Ovary (tissue), 9 donors: Measurements from ENCODE around the gene ATN1. TPM values are rescaled to one million over a fixed set of nuclear protein-coding genes. Genes with fewer than 3 reads are reported as not detected.

Experiments used
- DNase-seq, 5 donors: peaks; one replicate each; pipeline ENCODE4 v3.0.0-alpha.2; 2019 to 2020
- H3K27ac ChIP-seq, 2 donors: fragments of 200-600 bp; one replicate each; pipeline versions ENCODE4 v1.5.1 to v1.8.0; 2019 to 2022
- H3K27me3 ChIP-seq: fragments of 200-600 bp; one replicate; pipeline ENCODE4 v1.8.0; 2022
- H3K36me3 ChIP-seq: fragments of 200-600 bp; sonication (generic); one replicate; pipeline ENCODE4 v1.5.1; 2019
- H3K4me1 ChIP-seq: one replicate; pipeline ENCODE4 v1.8.1; 2013; ENCODE audit warnings: mild to moderate bottlenecking, moderate library complexity; ENCODE audit not compliant: insufficient read depth
- H3K4me3 ChIP-seq: fragments of 200-600 bp; sonication (generic); one replicate; pipeline ENCODE4 v1.5.1; 2017
- H3K9me3 ChIP-seq, 2 donors: fragments of 200-600 bp in 1 of 2; sonication (generic) in 1 of 2; one replicate each; pipeline versions ENCODE4 v1.5.1 to v1.8.1; 2013 to 2019; ENCODE audit warnings: mild to moderate bottlenecking in 1 of 2, moderate library complexity in 1 of 2
- CTCF ChIP-seq, 3 donors: fragments of 450-650 bp in 2 of 3; fragments of 200-600 bp in 1 of 3; IDR thresholded peaks; one replicate each; pipeline versions ENCODE4 v1.5.1 to v1.8.0; 2016 to 2022; ENCODE audit warnings: antibody characterized with exemption in 3 of 3, mild to moderate bottlenecking in 1 of 3
- EP300 ChIP-seq: sonication (generic); formaldehyde crosslinking; IDR thresholded peaks from one replicate; pipeline ENCODE4 v1.6.1; 2017; ENCODE audit warnings: antibody characterized with exemption
- POLR2A ChIP-seq: fragments of 450-650 bp; IDR thresholded peaks from one replicate; pipeline ENCODE4 v1.6.1; 2017; ENCODE audit warnings: antibody characterized with exemption, mild to moderate bottlenecking, moderate library complexity
- WGBS, 3 donors: extraction: QIAGEN DNeasy Blood & Tissue Kit in 1 of 3; methylation state at CpG; one replicate each; pipeline versions ENCODE4 v1.1.5 to v1.1.7; 2013 to 2017; 5-methylcytosine and 5-hydroxymethylcytosine counted together
- intact Hi-C, 4 donors: fragments of 100-400 bp; cut with DNase I; formaldehyde crosslinking; loops; one replicate each; pipeline versions ENCODE4 v1.11.0 to v1.15.1; 2022 to 2023
- polyA plus RNA-seq, 2 donors: library from polyadenylated mRNA; stranded (reverse); fragments of 200-250 nt in 1 of 2; fragments of 350-450 nt in 1 of 2; fragmentation: Illumina TruSeq in 1 of 2; extraction: RNeasy Lipid Tissue Mini Kit (QIAGEN cat#74804) in 1 of 2; gene quantifications; one replicate each; pipeline ENCODE4 v1.2.3, GENCODE V29; 2013 to 2014
- total RNA-seq, 7 donors: library from RNA; depleted of rRNA in 2 of 7; stranded (reverse); fragments of >200 nt in 2 of 7; fragmentation: NEBNext Ultra II Directional in 3 of 7; extraction: Animal tissue kit (Norgen Biotek cat#: 25700) in 3 of 7; gene quantifications; one replicate each; pipeline versions ENCODE4 v1.1.0 to v1.2.4, GENCODE V29; 2016 to 2023
- donor health status: DM: no; HTN: no; CAD: no; lungs with moderate emphysema.
- donor health status: DM: no; HTN: no; CAD: no.
- donor health status: Bipolar disorder and iron deficiency.
- donor health status: DM: yes; HTN: yes; CAD: no.
- donor health status: DM: no; HTN: no; CAD: no.
- donor health status: DM: yes; HTN: yes; CAD: no.

The ATN1 gene
- total and polyA plus RNA-seq, 9 donors, result 41.6 to 324 (median 197) TPM

- intact Hi-C loops, result no loop called here
- no peak overlapping the region for H3K27ac ChIP-seq
Observed at GRCh38 chr12:6952863-6953441, 25.2 kb downstream of the ATN1 start.

GRCh38 chr12:6953442-6954315 lies 25.9 kb downstream of the ATN1 start:
- Histone ChIP-seq H3K4me3 (no peak overlapping the region), H3K27me3 (no peaks in the 10 kb centered on the region), H3K36me3 (no peaks in the 10 kb centered on the region), H3K9me3 (no peaks in the 10 kb centered on the region), H3K4me1 (no peaks in the 10 kb centered on the region), H3K27ac (no peak overlapping the region)
- intact Hi-C loops, result no loop called here
- 56 to 66% (median 63%) methylated on average over 24 of the region's 24 CpGs for WGBS, 3 donors
- TF ChIP-seq EP300, result no peak
- TF ChIP-seq POLR2A, result no peak
- no peak for TF ChIP-seq CTCF (IDR thresholded peaks at IDR 0.05)
- peak in 1 of 5 donors; percentile 35 for DNase-seq

More at GRCh38 chr12:6952863-6953441, 25.2 kb downstream of the ATN1 start:
- Histone ChIP-seq H3K4me3 (no peak overlapping the region), H3K9me3 (no peaks in the 10 kb centered on the region), H3K4me1 (no peaks in the 10 kb centered on the region), H3K27me3 (no peaks in the 10 kb centered on the region), H3K36me3 (no peaks in the 10 kb centered on the region)
- DNase-seq, result peak in 1 of 5 donors; percentile 18
- TF ChIP-seq CTCF (IDR thresholded peaks at IDR 0.05), result no peak
- no peak for TF ChIP-seq EP300
- no peak for TF ChIP-seq POLR2A
- WGBS, 3 donors, result 88 to 91% (median 88%) methylated on average over 15 of the region's 15 CpGs

- no peak overlapping the region for H3K27ac ChIP-seq
Observed at GRCh38 chr12:6954316-6955107, 26.8 kb downstream of the ATN1 start.

More at GRCh38 chr12:6954316-6955107, 26.8 kb downstream of the ATN1 start:
- Histone ChIP-seq H3K4me1 (no peaks in the 10 kb centered on the region), H3K27me3 (no peaks in the 10 kb centered on the region), H3K36me3 (no peaks in the 10 kb centered on the region), H3K9me3 (no peaks in the 10 kb centered on the region), H3K4me3 (no peak overlapping the region)
- peak in 1 of 5 donors; percentile 37 for DNase-seq
- TF ChIP-seq EP300, result no peak
- no peak for TF ChIP-seq CTCF (IDR thresholded peaks at IDR 0.05)
- no peak for TF ChIP-seq POLR2A
- WGBS, 3 donors, result 70 to 75% (median 75%) methylated on average over 21 of the region's 21 CpGs
- intact Hi-C loops, result no loop called here
